H1 (cell line): Measurements from ENCODE around the gene PIM1.

Source experiments
- EZH2 ChIP-seq: fragments of 200-600 bp; sonication (generic); IDR thresholded peaks from 2 replicates; pipeline ENCODE4 v1.7.1; 2012; ENCODE audit warnings: low read depth, mild to moderate bottlenecking, moderate library complexity, low read length, inconsistent platforms; ENCODE audit not compliant: severe bottlenecking
- GTF2F1 ChIP-seq: IDR thresholded peaks from 2 replicates; pipeline ENCODE4 v1.6.1; 2012; ENCODE audit warnings: low read depth, low read length, improper control_type of control experiment, borderline replicate concordance
- POLR2AphosphoS5 ChIP-seq: IDR thresholded peaks from 2 replicates; pipeline ENCODE4 v1.6.1; 2011; ENCODE audit warnings: low read depth, low read length
- RAD21 ChIP-seq, 2 experiments: IDR thresholded peaks in 1 of 2; conservative IDR thresholded peaks in 1 of 2; 2 replicates each; pipeline ENCODE4 v1.6.1; 2011; ENCODE audit warnings: low read depth in 2 of 2, low read length in 2 of 2, improper control_type of control experiment in 1 of 2, inconsistent platforms in 1 of 2, mild to moderate bottlenecking in 1 of 2, moderate library complexity in 1 of 2
- RFX5 ChIP-seq: IDR thresholded peaks from 2 replicates; pipeline ENCODE4 v1.6.1; 2011; ENCODE audit warnings: low read depth, low read length, improper control_type of control experiment, borderline replicate concordance
- TAF7 ChIP-seq: optimal IDR thresholded peaks from 2 replicates; pipeline ENCODE3; 2011; ENCODE audit warnings: low read depth, mild to moderate bottlenecking, inconsistent platforms, low read length, moderate library complexity, borderline replicate concordance
- TF ChIP-seq, protein P1 (sequence below), 3 experiments: IDR thresholded peaks; 1 replicate in 2 of 3; 2 replicates in 1 of 3; pipeline versions ENCODE4 v1.5.1 to v1.6.1; 2011; ENCODE audit warnings: low read length in 3 of 3, mild to moderate bottlenecking in 3 of 3, inconsistent platforms in 2 of 3, low read depth in 1 of 3, moderate library complexity in 1 of 3; ENCODE audit not compliant: insufficient read depth in 1 of 3; ENCODE audit errors: control extremely low read depth in 1 of 3

DNA sequence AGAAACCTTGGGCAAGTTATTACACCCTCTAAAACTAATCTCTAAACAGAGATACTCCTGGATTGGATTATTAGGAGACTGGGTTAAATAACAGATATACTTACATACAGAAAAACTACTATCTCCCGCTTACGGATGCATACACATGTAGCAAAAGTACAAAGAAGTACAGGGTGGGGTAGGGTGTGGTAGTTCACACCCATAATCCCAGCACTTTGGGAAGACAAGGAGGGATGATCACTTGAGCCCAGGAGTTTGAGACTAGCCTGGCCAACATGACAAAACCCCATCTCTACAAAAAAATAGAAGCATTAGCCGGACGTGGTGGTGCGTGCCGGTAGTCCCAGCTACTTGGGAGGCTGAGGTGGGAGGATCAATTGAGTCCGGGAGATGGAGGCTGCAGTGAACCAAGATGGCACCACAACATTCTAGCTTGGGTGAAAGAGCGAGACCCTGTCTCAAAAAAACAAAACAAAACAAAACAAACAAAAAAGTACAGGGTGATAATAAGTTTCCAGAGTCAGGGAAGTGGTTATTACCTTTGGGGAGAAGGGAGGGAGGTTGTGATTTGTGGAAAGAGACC, 8.1 kb downstream of the PIM1 start:
- TF ChIP-seq, protein P1, sequence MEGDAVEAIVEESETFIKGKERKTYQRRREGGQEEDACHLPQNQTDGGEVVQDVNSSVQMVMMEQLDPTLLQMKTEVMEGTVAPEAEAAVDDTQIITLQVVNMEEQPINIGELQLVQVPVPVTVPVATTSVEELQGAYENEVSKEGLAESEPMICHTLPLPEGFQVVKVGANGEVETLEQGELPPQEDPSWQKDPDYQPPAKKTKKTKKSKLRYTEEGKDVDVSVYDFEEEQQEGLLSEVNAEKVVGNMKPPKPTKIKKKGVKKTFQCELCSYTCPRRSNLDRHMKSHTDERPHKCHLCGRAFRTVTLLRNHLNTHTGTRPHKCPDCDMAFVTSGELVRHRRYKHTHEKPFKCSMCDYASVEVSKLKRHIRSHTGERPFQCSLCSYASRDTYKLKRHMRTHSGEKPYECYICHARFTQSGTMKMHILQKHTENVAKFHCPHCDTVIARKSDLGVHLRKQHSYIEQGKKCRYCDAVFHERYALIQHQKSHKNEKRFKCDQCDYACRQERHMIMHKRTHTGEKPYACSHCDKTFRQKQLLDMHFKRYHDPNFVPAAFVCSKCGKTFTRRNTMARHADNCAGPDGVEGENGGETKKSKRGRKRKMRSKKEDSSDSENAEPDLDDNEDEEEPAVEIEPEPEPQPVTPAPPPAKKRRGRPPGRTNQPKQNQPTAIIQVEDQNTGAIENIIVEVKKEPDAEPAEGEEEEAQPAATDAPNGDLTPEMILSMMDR (IDR thresholded peaks at IDR 0.05; ENCODE audit: control extremely low read depth in 1 of 3, insufficient read depth in 1 of 3, low read depth in 1 of 3, low read length in 3 of 3): no peak
- no peak for TF ChIP-seq GTF2F1
- TF ChIP-seq RAD21 (IDR thresholded peaks at IDR 0.05 in 1 of 2, conservative IDR thresholded peaks at IDR 0.05 in 1 of 2; ENCODE audit: low read depth in 2 of 2, low read length in 2 of 2): no peak
- no peak for TF ChIP-seq RFX5
- no peak for TF ChIP-seq TAF7
- TF ChIP-seq POLR2AphosphoS5: no peak
- no peak for TF ChIP-seq EZH2
